GM18951 (cell line): ENCODE measurements around the gene PCF11.
"Not testable (repeated sequence)": the region's sequence is repeated elsewhere in the genome, so short reads cannot be mapped to it uniquely, and the experiment has no call there.

Experiments
- POLR2A ChIP-seq: IDR thresholded peaks from 4 replicates; pipeline ENCODE4 v1.6.1; 2011; ENCODE audit warnings: mild to moderate bottlenecking; ENCODE audit not compliant: insufficient read length, insufficient read depth; ENCODE audit errors: extremely low read depth
- in situ Hi-C: fragments of 300-500 bp; cut with MboI; formaldehyde crosslinking; loops from one replicate; pipeline ENCODE4 v1.12.0; 2022; ENCODE audit warnings: low sequenced_read_pairs, mixed read lengths, inconsistent platforms; ENCODE audit not compliant: unreplicated experiment

PCF11 gene

GRCh38 chr11:83125577-83125976, 31.4 kb upstream of the PCF11 start:
- no peak for TF ChIP-seq POLR2A
- in situ Hi-C loops = no loop called here

- no peak for TF ChIP-seq POLR2A
- in situ Hi-C loops = no loop called here
Measured at GRCh38 chr11:83127310-83127637, 29.7 kb upstream of the PCF11 start.

- in situ Hi-C loops = no loop called here
- no peak for TF ChIP-seq POLR2A
Measured at GRCh38 chr11:83132191-83132590, 24.7 kb upstream of the PCF11 start.

GRCh38 chr11:83133266-83133665, 23.7 kb upstream of the PCF11 start:
- in situ Hi-C loops = not testable (repeated sequence)

- TF ChIP-seq POLR2A = no peak
- in situ Hi-C loops = no loop called here
Measured at GRCh38 chr11:83139310-83139709, 17.6 kb upstream of the PCF11 start.

GRCh38 chr11:83140691-83141455, 16.1 kb upstream of the PCF11 start:
- in situ Hi-C loops = no loop called here
- no peak for TF ChIP-seq POLR2A

GRCh38 chr11:83147895-83148294, 9.0 kb upstream of the PCF11 start:
- in situ Hi-C loops = no loop called here
- TF ChIP-seq POLR2A = no peak

GRCh38 chr11:83150450-83150849, 6.5 kb upstream of the PCF11 start:
- in situ Hi-C loops = no loop called here

GRCh38 chr11:83151274-83151977, 5.5 kb upstream of the PCF11 start:
- no peak for TF ChIP-seq POLR2A
- in situ Hi-C loops = no loop called here

More at GRCh38 chr11:83150450-83150849, 6.5 kb upstream of the PCF11 start:
- TF ChIP-seq POLR2A = no peak

GRCh38 chr11:83152264-83152663, 4.7 kb upstream of the PCF11 start:
- no peak for TF ChIP-seq POLR2A
- in situ Hi-C loops = no loop called here

- TF ChIP-seq POLR2A = no peak
- in situ Hi-C loops = no loop called here
Measured at GRCh38 chr11:83153764-83154163, 3.2 kb upstream of the PCF11 start.

- TF ChIP-seq POLR2A = peak; percentile 44
- in situ Hi-C loops = no loop called here
Measured at GRCh38 chr11:83156144-83156995, 561 bp upstream of the PCF11 start.

GRCh38 chr11:83157594-83158356, 844 bp downstream of the PCF11 start:
- no peak for TF ChIP-seq POLR2A
- in situ Hi-C loops = no loop called here
